K562 (cell line): ENCODE measurements around the gene UBXN11. TPM values are rescaled to one million over a fixed set of nuclear protein-coding genes. Genes with fewer than 3 reads are reported as not detected.
A peak's percentile ranks its signal among the peaks of the same experiment; 100 is the strongest.

Experiments used
- ARHGAP35 ChIP-seq: fragments of 450-650 bp; IDR thresholded peaks from 2 replicates; pipeline ENCODE4 v1.6.1; 2018; ENCODE audit not compliant: partially characterized antibody
- CBX1 ChIP-seq: sonication (generic); IDR thresholded peaks from 2 replicates; pipeline ENCODE4 v1.6.1; 2016; ENCODE audit warnings: antibody characterized with exemption, low read depth, mild to moderate bottlenecking
- GABPB1 ChIP-seq: sonication (generic); formaldehyde crosslinking; IDR thresholded peaks from 2 replicates; pipeline ENCODE4 v1.8.0; 2022; ENCODE audit warnings: mild to moderate bottlenecking, missing genetic modification reagents
- LCOR ChIP-seq: sonication (generic); formaldehyde crosslinking; IDR thresholded peaks from 2 replicates; pipeline ENCODE4 v1.8.0; 2022; ENCODE audit warnings: mild to moderate bottlenecking, missing genetic modification reagents
- MXI1 ChIP-seq: IDR thresholded peaks from 2 replicates; pipeline ENCODE4 v1.6.1; 2011; ENCODE audit warnings: low read depth, mild to moderate bottlenecking, improper control_type of control experiment, low read length
- NRF1 ChIP-seq, 2 experiments: fragments of 450-650 bp; IDR thresholded peaks in 1 of 2; conservative IDR thresholded peaks in 1 of 2; 2 replicates each; pipeline ENCODE4 v1.6.1; 2014; ENCODE audit warnings: mild to moderate bottlenecking in 2 of 2
- PHF8 ChIP-seq: fragments of 200-600 bp; sonication (generic); IDR thresholded peaks from 2 replicates; pipeline ENCODE4 v1.6.1; 2012; ENCODE audit warnings: mixed run types, mild to moderate bottlenecking, inconsistent platforms, low read length, moderate library complexity, borderline replicate concordance
- POLR2AphosphoS2 ChIP-seq: IDR thresholded peaks from 2 replicates; pipeline ENCODE4 v1.6.1; 2012; ENCODE audit warnings: low read length, improper control_type of control experiment
- PTBP1 ChIP-seq: fragments of 200-400 bp; formaldehyde crosslinking; IDR thresholded peaks from 2 replicates; pipeline ENCODE4 v1.6.1; 2017; ENCODE audit warnings: low read depth, low read length
- RAD21 ChIP-seq, 2 experiments: fragments of 250-450 bp in 1 of 2; fragments of 450-650 bp in 1 of 2; sonication (Bioruptor Pico) in 1 of 2; formaldehyde crosslinking in 1 of 2; IDR thresholded peaks in 1 of 2; conservative IDR thresholded peaks in 1 of 2; 2 replicates each; pipeline versions ENCODE4 v1.4.0 to v1.8.0; 2020 to 2022; ENCODE audit warnings: mild to moderate bottlenecking in 2 of 2, moderate library complexity in 1 of 2
- RBFOX2 ChIP-seq: fragments of 200-400 bp; formaldehyde crosslinking; IDR thresholded peaks from 2 replicates; pipeline ENCODE4 v1.6.1; 2017; ENCODE audit warnings: low read depth, mild to moderate bottlenecking, low read length, moderate library complexity
- TEAD4 ChIP-seq, 2 experiments: sonication (generic) in 1 of 2; formaldehyde crosslinking in 1 of 2; IDR thresholded peaks; 2 replicates each; pipeline versions ENCODE4 v1.6.1 to v1.8.0; 2012 to 2022; ENCODE audit warnings: borderline replicate concordance in 1 of 2, inconsistent platforms in 1 of 2, low read length in 1 of 2, mild to moderate bottlenecking in 1 of 2, missing genetic modification reagents in 1 of 2
- XRCC5 ChIP-seq: fragments of 200-400 bp; formaldehyde crosslinking; IDR thresholded peaks from 2 replicates; pipeline ENCODE4 v1.6.1; 2017; ENCODE audit warnings: low read depth, mild to moderate bottlenecking, low read length
- ZNF175 ChIP-seq: fragments of 200-800 bp; sonication (Bioruptor generic); IDR thresholded peaks from 2 replicates; pipeline ENCODE4 v1.6.1; 2016; ENCODE audit warnings: low read depth, mild to moderate bottlenecking, missing genetic modification characterization, missing compliant biosample characterization
- polyA plus RNA-seq, 8 experiments: library from polyadenylated mRNA; depleted of rRNA in 4 of 8; stranded (reverse) in 5 of 8; unstranded in 3 of 8; fragments of >200 nt; fragmentation: Nextera tagmentation in 2 of 8; fragmentation: Illumina TruSeq in 1 of 8; extraction: Ambion mirVana in 2 of 8; extraction: Trizol in 1 of 8; gene quantifications; 2 replicates each; pipeline versions ENCODE4 v1.2.1 to v1.2.3, GENCODE V29; 2011 to 2014; ENCODE audit warnings: inconsistent platforms in 1 of 8, missing spikeins in 1 of 8
- total RNA-seq, 7 experiments: library from RNA; depleted of rRNA in 6 of 7; stranded (reverse); fragments of >200 nt in 6 of 7; fragmentation: Illumina TruSeq in 2 of 7; extraction: Trizol in 2 of 7; gene quantifications; 2 replicates each; pipeline versions ENCODE4 v1.2.1 to v1.2.3, GENCODE V29; 2011 to 2021; ENCODE audit warnings: low replicate concordance in 1 of 7
- TF ChIP-seq, protein P1 (sequence below), 2 experiments: fragments of 450-650 bp; IDR thresholded peaks; 2 replicates each; pipeline ENCODE4 v1.6.1; 2018; ENCODE audit warnings: mild to moderate bottlenecking in 2 of 2, low read depth in 1 of 2; ENCODE audit not compliant: partially characterized antibody in 2 of 2
- TF ChIP-seq, protein P2 (sequence below): fragments of 450-650 bp; IDR thresholded peaks from 2 replicates; pipeline ENCODE4 v1.6.1; 2014; ENCODE audit warnings: low read depth, mild to moderate bottlenecking, moderate library complexity, borderline replicate concordance
- TF ChIP-seq, protein P3 (sequence below): IDR thresholded peaks from 2 replicates; pipeline ENCODE4 v1.6.1; 2012; ENCODE audit warnings: low read depth, low read length, improper control_type of control experiment, borderline replicate concordance

Gene UBXN11
- total and polyA plus RNA-seq, 9 of the 15 experiments (the other 6 are each of a cell fraction or from before 2014, with no cell fraction given) = 0.48 to 34.3 (median 11.3) TPM

DNA sequence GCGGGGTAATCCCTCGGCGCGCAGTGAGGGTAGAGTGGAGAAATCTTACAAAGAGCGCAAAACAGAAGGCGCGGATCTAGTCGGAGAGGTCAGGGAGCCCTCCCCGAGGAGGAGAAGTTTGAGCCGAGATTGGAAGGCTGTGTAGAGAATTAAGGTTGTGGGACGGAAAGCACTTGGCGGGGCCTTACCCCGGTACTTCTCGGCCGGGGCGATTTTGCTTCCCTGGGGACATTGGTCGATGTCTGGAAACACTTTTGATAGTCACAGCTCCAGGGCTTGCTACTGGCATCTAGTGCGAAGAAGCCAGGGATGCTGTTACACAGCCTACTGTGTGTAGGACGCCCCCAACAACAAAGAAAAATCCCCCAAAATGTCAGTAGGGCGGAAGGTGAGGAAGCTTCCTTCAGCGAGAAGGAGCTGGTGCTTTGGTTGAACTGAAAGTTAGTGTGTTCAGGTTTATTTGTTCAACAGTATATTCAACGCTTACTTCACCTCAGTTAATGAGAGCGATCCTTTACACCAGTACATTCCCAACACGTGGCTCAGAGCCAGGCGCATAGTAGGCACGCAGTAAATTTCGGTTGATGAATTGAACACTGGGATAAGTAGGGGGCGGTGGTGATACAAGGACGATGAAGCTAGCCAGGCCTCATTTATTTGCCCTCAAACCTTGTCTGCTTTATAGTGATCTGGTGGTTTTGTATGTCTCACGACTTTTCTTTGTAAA, 71.6 kb downstream of the UBXN11 start (continued):
- TF ChIP-seq, protein P1, sequence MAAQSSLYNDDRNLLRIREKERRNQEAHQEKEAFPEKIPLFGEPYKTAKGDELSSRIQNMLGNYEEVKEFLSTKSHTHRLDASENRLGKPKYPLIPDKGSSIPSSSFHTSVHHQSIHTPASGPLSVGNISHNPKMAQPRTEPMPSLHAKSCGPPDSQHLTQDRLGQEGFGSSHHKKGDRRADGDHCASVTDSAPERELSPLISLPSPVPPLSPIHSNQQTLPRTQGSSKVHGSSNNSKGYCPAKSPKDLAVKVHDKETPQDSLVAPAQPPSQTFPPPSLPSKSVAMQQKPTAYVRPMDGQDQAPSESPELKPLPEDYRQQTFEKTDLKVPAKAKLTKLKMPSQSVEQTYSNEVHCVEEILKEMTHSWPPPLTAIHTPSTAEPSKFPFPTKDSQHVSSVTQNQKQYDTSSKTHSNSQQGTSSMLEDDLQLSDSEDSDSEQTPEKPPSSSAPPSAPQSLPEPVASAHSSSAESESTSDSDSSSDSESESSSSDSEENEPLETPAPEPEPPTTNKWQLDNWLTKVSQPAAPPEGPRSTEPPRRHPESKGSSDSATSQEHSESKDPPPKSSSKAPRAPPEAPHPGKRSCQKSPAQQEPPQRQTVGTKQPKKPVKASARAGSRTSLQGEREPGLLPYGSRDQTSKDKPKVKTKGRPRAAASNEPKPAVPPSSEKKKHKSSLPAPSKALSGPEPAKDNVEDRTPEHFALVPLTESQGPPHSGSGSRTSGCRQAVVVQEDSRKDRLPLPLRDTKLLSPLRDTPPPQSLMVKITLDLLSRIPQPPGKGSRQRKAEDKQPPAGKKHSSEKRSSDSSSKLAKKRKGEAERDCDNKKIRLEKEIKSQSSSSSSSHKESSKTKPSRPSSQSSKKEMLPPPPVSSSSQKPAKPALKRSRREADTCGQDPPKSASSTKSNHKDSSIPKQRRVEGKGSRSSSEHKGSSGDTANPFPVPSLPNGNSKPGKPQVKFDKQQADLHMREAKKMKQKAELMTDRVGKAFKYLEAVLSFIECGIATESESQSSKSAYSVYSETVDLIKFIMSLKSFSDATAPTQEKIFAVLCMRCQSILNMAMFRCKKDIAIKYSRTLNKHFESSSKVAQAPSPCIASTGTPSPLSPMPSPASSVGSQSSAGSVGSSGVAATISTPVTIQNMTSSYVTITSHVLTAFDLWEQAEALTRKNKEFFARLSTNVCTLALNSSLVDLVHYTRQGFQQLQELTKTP (IDR thresholded peaks at IDR 0.05; ENCODE audit: low read depth in 1 of 2, partially characterized antibody in 2 of 2) = peak in 1 of 2 experiments; percentile 16
- TF ChIP-seq NRF1 (conservative IDR thresholded peaks at IDR 0.05 in 1 of 2, IDR thresholded peaks at IDR 0.05 in 1 of 2) (no peak), RBFOX2 (no peak), ARHGAP35 (no peak), ZNF175 (CRISPR knock-in tag) (no peak), PHF8 (no peak), TEAD4 (IDR thresholded peaks at IDR 0.05; ENCODE audit: low read length) (peak; percentile 59), TEAD4 (CRISPR knock-in tag; IDR thresholded peaks at IDR 0.05; ENCODE audit: borderline replicate concordance) (no peak), CBX1 (no peak), POLR2AphosphoS2 (0 out of 2 replicates have a peak, but pooled peaks have one; percentile 0), GABPB1 (CRISPR knock-in tag) (0 out of 2 replicates have a peak, but pooled peaks have one; percentile 63), RAD21 (CRISPR knock-in tag; conservative IDR thresholded peaks at IDR 0.05 in 1 of 2, IDR thresholded peaks at IDR 0.05 in 1 of 2) (peak in 1 of 2 experiments; percentile 18; a peak in 1 of 4 replicates), XRCC5 (no peak), MXI1 (peak; percentile 75), PTBP1 (no peak), LCOR (CRISPR knock-in tag) (peak; percentile 83; the same call in 1 of the 2 replicates)
- TF ChIP-seq, protein P2, sequence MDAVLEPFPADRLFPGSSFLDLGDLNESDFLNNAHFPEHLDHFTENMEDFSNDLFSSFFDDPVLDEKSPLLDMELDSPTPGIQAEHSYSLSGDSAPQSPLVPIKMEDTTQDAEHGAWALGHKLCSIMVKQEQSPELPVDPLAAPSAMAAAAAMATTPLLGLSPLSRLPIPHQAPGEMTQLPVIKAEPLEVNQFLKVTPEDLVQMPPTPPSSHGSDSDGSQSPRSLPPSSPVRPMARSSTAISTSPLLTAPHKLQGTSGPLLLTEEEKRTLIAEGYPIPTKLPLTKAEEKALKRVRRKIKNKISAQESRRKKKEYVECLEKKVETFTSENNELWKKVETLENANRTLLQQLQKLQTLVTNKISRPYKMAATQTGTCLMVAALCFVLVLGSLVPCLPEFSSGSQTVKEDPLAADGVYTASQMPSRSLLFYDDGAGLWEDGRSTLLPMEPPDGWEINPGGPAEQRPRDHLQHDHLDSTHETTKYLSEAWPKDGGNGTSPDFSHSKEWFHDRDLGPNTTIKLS = 0 out of 2 replicates have a peak, but pooled peaks have one; percentile 23
- TF ChIP-seq, protein P3, sequence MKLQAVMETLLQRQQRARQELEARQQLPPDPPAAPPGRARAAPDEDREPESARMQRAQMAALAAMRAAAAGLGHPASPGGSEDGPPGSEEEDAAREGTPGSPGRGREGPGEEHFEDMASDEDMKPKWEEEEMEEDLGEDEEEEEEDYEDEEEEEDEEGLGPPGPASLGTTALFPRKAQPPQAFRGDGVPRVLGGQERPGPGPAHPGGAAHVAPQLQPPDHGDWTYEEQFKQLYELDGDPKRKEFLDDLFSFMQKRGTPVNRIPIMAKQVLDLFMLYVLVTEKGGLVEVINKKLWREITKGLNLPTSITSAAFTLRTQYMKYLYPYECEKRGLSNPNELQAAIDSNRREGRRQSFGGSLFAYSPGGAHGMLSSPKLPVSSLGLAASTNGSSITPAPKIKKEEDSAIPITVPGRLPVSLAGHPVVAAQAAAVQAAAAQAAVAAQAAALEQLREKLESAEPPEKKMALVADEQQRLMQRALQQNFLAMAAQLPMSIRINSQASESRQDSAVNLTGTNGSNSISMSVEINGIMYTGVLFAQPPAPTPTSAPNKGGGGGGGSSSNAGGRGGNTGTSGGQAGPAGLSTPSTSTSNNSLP = no peak
